K562 (cell line): Measurements from ENCODE around the gene PHACTR3. TPM values are rescaled to one million over a fixed set of nuclear protein-coding genes. Genes with fewer than 3 reads are reported as not detected.

ENCODE experiments used
- MGA ChIP-seq: fragments of 450-650 bp; IDR thresholded peaks from 2 replicates; pipeline ENCODE4 v1.6.1; 2016; ENCODE audit warnings: mild to moderate bottlenecking, moderate library complexity
- SPI1 ChIP-seq: IDR thresholded peaks from 2 replicates; pipeline ENCODE4 v1.6.1; 2011; ENCODE audit warnings: low read depth, low read length, control low read depth, borderline replicate concordance
- polyA plus RNA-seq, 8 experiments: library from polyadenylated mRNA; depleted of rRNA in 4 of 8; stranded (reverse) in 5 of 8; unstranded in 3 of 8; fragments of >200 nt; fragmentation: Nextera tagmentation in 2 of 8; fragmentation: Illumina TruSeq in 1 of 8; extraction: Ambion mirVana in 2 of 8; extraction: Trizol in 1 of 8; gene quantifications; 2 replicates each; pipeline versions ENCODE4 v1.2.1 to v1.2.3, GENCODE V29; 2011 to 2014; ENCODE audit warnings: inconsistent platforms in 1 of 8, missing spikeins in 1 of 8
- total RNA-seq, 7 experiments: library from RNA; depleted of rRNA in 6 of 7; stranded (reverse); fragments of >200 nt in 6 of 7; fragmentation: Illumina TruSeq in 2 of 7; extraction: Trizol in 2 of 7; gene quantifications; 2 replicates each; pipeline versions ENCODE4 v1.2.1 to v1.2.3, GENCODE V29; 2011 to 2021; ENCODE audit warnings: low replicate concordance in 1 of 7

PHACTR3 gene
- total and polyA plus RNA-seq, 9 of the 15 experiments (the other 6 are each of a cell fraction or from before 2014, with no cell fraction given), result not detected

- TF ChIP-seq SPI1, result no peak
- no peak for TF ChIP-seq MGA
Measured at GRCh38 chr20:59631751-59632540, 27.6 kb downstream of the PHACTR3 start (continued).
